Naive thymus-derived CD8-positive, alpha-beta T cell (primary cell): Measurements from ENCODE around the gene PLEKHA8. TPM values are rescaled to one million over a fixed set of nuclear protein-coding genes. Genes with fewer than 3 reads are reported as not detected.
A peak's percentile ranks its signal among the peaks of the same experiment; 100 is the strongest.

Experiments used
- ATAC-seq, 2 donors: fragments of 150-1000 bp; cut with Tn5 transposase in 1 of 2; sonication (Bioruptor Pico), chemical (Tn5 transposase) in 1 of 2; 1 replicate in 1 of 2; 2 replicates in 1 of 2; pipeline ENCODE4 v1.10.0; 2021; ENCODE audit warnings: mild to moderate bottlenecking in 2 of 2, moderate library complexity in 2 of 2
- POLR2A ChIA-PET: fragments of 350-600 bp; sonication (Branson Sonifier 250); formaldehyde crosslinking; loops from one replicate; lab custom pipeline; 2021; ENCODE audit warnings: antibody characterized with exemption; lab: Charles Lee
- DNase-seq, 10 donors: peaks; one replicate each; pipeline versions ENCODE4 v3.0.0 to v3.0.0-alpha.2; 2020 to 2022
- H3K27ac Mint-ChIP-seq, 10 donors: one replicate each; pipeline ENCODE4 v1.8.0; 2020 to 2022; ENCODE audit warnings: mild to moderate bottlenecking in 10 of 10, mixed read lengths in 10 of 10, moderate library complexity in 4 of 10, inconsistent platforms in 1 of 10
- H3K27me3 Mint-ChIP-seq, 5 donors: one replicate each; pipeline ENCODE4 v1.8.0; 2021 to 2022; ENCODE audit warnings: mixed read lengths in 5 of 5
- H3K36me3 Mint-ChIP-seq, 3 donors: one replicate each; pipeline ENCODE4 v1.8.0; 2020 to 2022; ENCODE audit warnings: mixed read lengths in 3 of 3, mild to moderate bottlenecking in 2 of 3, inconsistent platforms in 1 of 3
- H3K4me1 Mint-ChIP-seq, 4 donors: one replicate each; pipeline ENCODE4 v1.8.0; 2021 to 2022; ENCODE audit warnings: mixed read lengths in 4 of 4
- H3K4me3 Mint-ChIP-seq, 10 donors: one replicate each; pipeline ENCODE4 v1.8.0; 2020 to 2022; ENCODE audit warnings: mild to moderate bottlenecking in 10 of 10, mixed read lengths in 10 of 10, moderate library complexity in 6 of 10, inconsistent platforms in 1 of 10
- H3K9me3 Mint-ChIP-seq, 9 donors: one replicate each; pipeline ENCODE4 v1.8.0; 2020 to 2022; ENCODE audit warnings: mixed read lengths in 9 of 9, mild to moderate bottlenecking in 3 of 9, inconsistent platforms in 1 of 9, moderate library complexity in 1 of 9
- polyA plus RNA-seq, 3 donors: library from polyadenylated mRNA; unstranded; fragments of 300-500 nt; fragmentation: Illumina TruSeq; gene quantifications; one replicate each; pipeline ENCODE4 v1.2.3, GENCODE V29; 2021
- total RNA-seq, 8 experiments: library from RNA in 2 of 8; stranded (reverse) in 2 of 8; gene quantifications; one replicate each; pipeline ENCODE4 v1.2.3 and lab custom pipeline; 2021 to 2026

The PLEKHA8 gene
- total and polyA plus RNA-seq, 5 experiments from 2014 or later = 2.7 to 11.9 (median 4.9) TPM

DNA sequence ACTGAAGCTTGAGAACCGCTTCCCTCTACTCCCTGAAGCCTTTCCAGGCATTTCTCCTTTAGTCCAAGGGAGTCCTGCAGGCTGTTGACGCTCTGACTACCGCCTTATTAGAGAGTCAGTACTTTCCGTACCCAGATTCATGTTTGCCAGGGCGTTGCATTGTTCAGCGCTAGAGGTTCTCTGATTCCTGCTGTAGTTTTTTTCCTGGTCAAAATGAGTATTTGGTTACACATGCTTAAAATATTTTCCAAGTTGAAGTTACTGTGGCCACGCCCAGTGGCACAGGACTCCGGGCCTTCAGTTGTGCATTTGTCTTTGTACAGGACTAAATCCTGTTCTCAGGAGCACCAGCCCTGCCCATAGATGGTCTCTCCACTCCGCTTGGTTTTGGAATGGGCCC is 114.5 kb downstream of the PLEKHA8 start:
- ATAC-seq (no peak), DNase-seq (no peak)
- Mint-ChIP-seq H3K36me3 (no peaks in the 10 kb centered on the region), H3K4me1 (peaks cover 0 to 7% (median under 1%) of the 10 kb centered on the region in 4 donors), H3K27me3 (no peaks in the 10 kb centered on the region), H3K4me3 (no peak overlapping the region), H3K9me3 (no peaks in the 10 kb centered on the region), H3K27ac (no peak overlapping the region)
- POLR2A ChIA-PET = no interaction called here

DNA sequence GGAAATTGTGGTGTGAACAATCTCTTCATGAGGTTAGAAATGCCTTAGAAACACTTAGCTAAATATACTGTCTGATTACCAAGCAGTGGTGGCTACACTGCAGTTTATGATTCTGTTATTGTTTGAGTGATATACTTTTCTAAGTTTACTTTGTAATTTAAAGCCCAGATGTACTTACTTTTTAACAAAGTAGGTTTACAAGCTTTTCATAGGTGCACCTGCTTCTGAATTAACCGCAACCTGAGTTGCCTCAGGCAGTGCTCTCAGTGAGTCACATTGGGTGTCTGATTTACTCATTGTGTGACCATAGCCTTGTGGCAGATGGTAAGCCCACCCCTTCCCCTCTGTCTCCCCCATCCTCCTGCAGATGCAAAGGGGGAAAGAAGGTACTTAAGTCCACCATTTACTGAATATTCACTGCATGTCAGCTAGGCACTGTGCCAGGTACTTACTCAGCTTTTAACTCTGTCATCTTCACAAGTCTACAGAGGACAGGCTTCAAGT is 115.6 kb downstream of the PLEKHA8 start:
- peak overlapping the region in 2 of 10 donors; percentile 9 to 12 for H3K27ac Mint-ChIP-seq
- no peak for ATAC-seq

GRCh38 chr7:30144657-30145306 is 116.6 kb downstream of the PLEKHA8 start:
- Mint-ChIP-seq H3K27me3 (no peaks in the 10 kb centered on the region), H3K4me3 (no peak overlapping the region), H3K36me3 (no peaks in the 10 kb centered on the region), H3K9me3 (no peaks in the 10 kb centered on the region), H3K4me1 (peaks cover 0 to 7% (median 3%) of the 10 kb centered on the region in 4 donors), H3K27ac (no peak overlapping the region)
- DNase-seq (no peak), ATAC-seq (no peak)
- POLR2A ChIA-PET = no interaction called here

More for the DNA sequence above, 115.6 kb downstream of the PLEKHA8 start:
- DNase-seq = no peak
- POLR2A ChIA-PET = no interaction called here
- H3K4me1 Mint-ChIP-seq = peaks cover 0 to 7% (median under 1%) of the 10 kb centered on the region in 4 donors
- no peaks in the 10 kb centered on the region for H3K9me3 Mint-ChIP-seq
- H3K36me3 Mint-ChIP-seq = no peaks in the 10 kb centered on the region
- no peak overlapping the region for H3K4me3 Mint-ChIP-seq
- no peaks in the 10 kb centered on the region for H3K27me3 Mint-ChIP-seq

GRCh38 chr7:30145426-30145970 is 117.3 kb downstream of the PLEKHA8 start:
- peaks cover 0 to 7% (median 3%) of the 10 kb centered on the region in 4 donors for H3K4me1 Mint-ChIP-seq
- POLR2A ChIA-PET = no interaction called here
- no peaks in the 10 kb centered on the region for H3K36me3 Mint-ChIP-seq
- H3K4me3 Mint-ChIP-seq = no peak overlapping the region
- ATAC-seq = no peak
- H3K27ac Mint-ChIP-seq = no peak overlapping the region
- DNase-seq = no peak
- no peaks in the 10 kb centered on the region for H3K9me3 Mint-ChIP-seq
- no peaks in the 10 kb centered on the region for H3K27me3 Mint-ChIP-seq

DNA sequence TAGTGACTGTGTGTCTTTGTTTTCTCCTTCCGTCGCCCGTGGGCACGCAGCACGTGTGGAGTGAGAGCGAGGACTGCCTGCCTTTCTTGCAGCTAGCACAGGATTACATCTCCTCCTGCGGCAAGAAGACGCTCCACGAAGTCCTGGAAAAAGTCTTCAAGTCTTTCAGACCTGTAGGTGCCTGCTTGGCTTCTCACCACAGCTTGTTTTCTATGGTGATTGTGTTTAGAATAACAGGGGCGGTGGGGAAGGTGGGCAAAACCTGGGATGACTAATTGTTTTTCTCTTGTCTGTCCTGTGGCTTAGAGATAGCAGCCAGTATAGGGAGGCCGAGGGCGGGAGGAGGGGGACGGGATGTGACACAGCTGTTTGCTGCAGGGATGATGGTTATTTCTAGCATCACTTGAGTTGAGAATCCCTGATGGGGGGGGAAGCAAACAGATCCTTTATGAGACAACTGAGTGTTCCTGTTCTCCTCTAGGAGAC is 118.0 kb downstream of the PLEKHA8 start:
- no peak for ATAC-seq
- POLR2A ChIA-PET = no interaction called here

GRCh38 chr7:30147223-30147622 is 119.0 kb downstream of the PLEKHA8 start:
- ATAC-seq (no peak), DNase-seq (no peak)
- POLR2A ChIA-PET = no interaction called here
- Mint-ChIP-seq H3K4me3 (no peak overlapping the region), H3K27ac (no peak overlapping the region), H3K36me3 (no peaks in the 10 kb centered on the region), H3K9me3 (no peaks in the 10 kb centered on the region), H3K4me1 (peaks cover 0 to 7% (median 3%) of the 10 kb centered on the region in 4 donors), H3K27me3 (no peaks in the 10 kb centered on the region)

More for the DNA sequence above, 118.0 kb downstream of the PLEKHA8 start:
- Mint-ChIP-seq H3K27ac (no peak overlapping the region), H3K27me3 (no peaks in the 10 kb centered on the region), H3K4me1 (peaks cover 0 to 7% (median 3%) of the 10 kb centered on the region in 4 donors), H3K36me3 (no peaks in the 10 kb centered on the region), H3K4me3 (no peak overlapping the region), H3K9me3 (no peaks in the 10 kb centered on the region)
- DNase-seq = no peak

- POLR2A ChIA-PET = no interaction called here
Observed at GRCh38 chr7:30147785-30148184, 119.6 kb downstream of the PLEKHA8 start.

GRCh38 chr7:30148426-30148825 is 120.2 kb downstream of the PLEKHA8 start:
- Mint-ChIP-seq H3K27me3 (no peaks in the 10 kb centered on the region), H3K36me3 (no peaks in the 10 kb centered on the region), H3K9me3 (no peaks in the 10 kb centered on the region), H3K27ac (no peak overlapping the region), H3K4me3 (peak overlapping the region in 3 of 10 donors; percentile 65 to 84 (median 74)), H3K4me1 (peaks cover 0 to 7% (median 3%) of the 10 kb centered on the region in 4 donors)
- ATAC-seq (no peak), DNase-seq (no peak)
- POLR2A ChIA-PET = interaction anchor here (0.9 to 1.9 kb wide), 4 partner anchors 11 to 330 kb away, joined by 3 to 12 read pairs (median 4); partner anchors contain the start of genes MTURN, NOD1 and PLEKHA8

More at GRCh38 chr7:30147785-30148184, 119.6 kb downstream of the PLEKHA8 start:
- Mint-ChIP-seq H3K27ac (no peak overlapping the region), H3K4me3 (no peak overlapping the region), H3K36me3 (no peaks in the 10 kb centered on the region), H3K4me1 (peaks cover 0 to 7% (median 3%) of the 10 kb centered on the region in 4 donors), H3K27me3 (no peaks in the 10 kb centered on the region), H3K9me3 (no peaks in the 10 kb centered on the region)
- ATAC-seq = no peak
- no peak for DNase-seq

DNA sequence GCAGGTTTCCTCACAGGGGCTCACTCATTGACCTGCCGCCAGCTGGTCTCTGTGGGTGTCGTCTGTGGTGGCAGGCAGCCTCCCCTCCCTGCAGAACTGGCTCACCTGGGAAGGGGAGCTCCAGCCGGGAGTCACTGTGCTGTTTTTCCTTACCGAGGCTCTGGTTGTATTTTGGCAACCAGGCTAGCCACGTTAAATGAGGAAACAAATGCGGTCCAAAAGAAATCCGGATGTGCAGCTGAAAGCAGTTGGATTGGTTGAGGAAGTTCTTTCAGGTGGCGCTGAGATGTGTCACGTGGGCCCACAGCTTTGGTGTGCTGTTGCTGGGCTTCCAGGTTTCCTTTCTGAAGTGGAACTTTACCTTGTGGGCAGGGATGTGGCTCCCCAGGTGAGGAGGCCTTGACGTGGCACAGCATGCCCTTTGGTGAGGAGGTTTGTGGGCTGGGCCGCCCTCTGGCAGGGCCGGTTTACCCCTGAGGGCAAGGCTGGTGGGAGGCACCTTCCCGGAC is 120.8 kb downstream of the PLEKHA8 start:
- ATAC-seq (peak; percentile 90 to 92), DNase-seq (peak; percentile 19 to 83 (median 51))
- no peaks in the 10 kb centered on the region for H3K36me3 Mint-ChIP-seq
- H3K9me3 Mint-ChIP-seq = no peaks in the 10 kb centered on the region
- H3K4me3 Mint-ChIP-seq = peak overlapping the region in 3 of 10 donors; percentile 65 to 84 (median 74)
- H3K27ac Mint-ChIP-seq = peak overlapping the region in 2 of 10 donors; percentile 84 to 90
- H3K4me1 Mint-ChIP-seq = peaks cover 0 to 6% (median 2%) of the 10 kb centered on the region in 4 donors
- H3K27me3 Mint-ChIP-seq = no peaks in the 10 kb centered on the region
- POLR2A ChIA-PET = interaction anchor here (0.9 to 1.9 kb wide), 4 partner anchors 10 to 329 kb away, joined by 3 to 12 read pairs (median 4); partner anchors contain the start of genes MTURN, NOD1 and PLEKHA8

DNA sequence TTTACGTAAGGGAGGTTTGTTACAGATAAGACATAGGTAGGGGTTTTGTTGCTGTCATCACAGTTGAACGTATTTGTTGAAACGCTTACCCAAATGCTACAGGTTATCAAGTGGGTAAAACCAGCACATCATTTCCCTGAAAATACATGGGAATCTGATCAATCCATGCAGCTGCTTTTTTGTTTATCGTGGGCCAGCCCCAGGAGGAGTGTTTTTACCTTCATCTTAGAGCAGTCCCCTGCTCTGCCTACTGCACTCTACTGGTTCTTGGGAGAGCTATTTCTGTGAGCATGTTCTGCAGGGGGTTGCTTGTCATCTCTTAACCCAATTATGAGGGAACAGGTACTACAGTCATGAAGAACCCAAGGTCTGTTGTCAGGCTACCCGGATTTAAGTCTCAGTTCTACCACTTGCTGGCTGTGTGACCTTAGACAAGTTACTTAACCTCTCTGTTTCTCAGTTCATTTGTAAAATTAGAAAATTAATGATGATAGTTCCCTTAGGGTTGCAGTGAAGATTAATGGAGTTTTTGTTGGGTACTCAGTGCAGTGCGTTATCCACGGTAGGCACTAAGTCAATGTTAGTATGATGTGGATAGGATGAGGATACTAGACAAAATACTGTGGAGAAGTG is 121.5 kb downstream of the PLEKHA8 start:
- Mint-ChIP-seq H3K9me3 (no peaks in the 10 kb centered on the region), H3K27me3 (no peaks in the 10 kb centered on the region), H3K36me3 (no peaks in the 10 kb centered on the region), H3K4me1 (peaks cover 0 to 6% (median 0%) of the 10 kb centered on the region in 4 donors), H3K4me3 (peak overlapping the region in 2 of 10 donors; percentile 74 to 84), H3K27ac (peak overlapping the region in 3 of 10 donors; percentile 3 to 84 (median 47))
- DNase-seq = no peak
- POLR2A ChIA-PET = interaction anchor here (1.9 kb wide), 1 partner anchor 15 kb away, joined by 12 read pairs; the partner anchor contains the start of gene MTURN
- peak in 1 of 2 donors; percentile 9 for ATAC-seq

DNA sequence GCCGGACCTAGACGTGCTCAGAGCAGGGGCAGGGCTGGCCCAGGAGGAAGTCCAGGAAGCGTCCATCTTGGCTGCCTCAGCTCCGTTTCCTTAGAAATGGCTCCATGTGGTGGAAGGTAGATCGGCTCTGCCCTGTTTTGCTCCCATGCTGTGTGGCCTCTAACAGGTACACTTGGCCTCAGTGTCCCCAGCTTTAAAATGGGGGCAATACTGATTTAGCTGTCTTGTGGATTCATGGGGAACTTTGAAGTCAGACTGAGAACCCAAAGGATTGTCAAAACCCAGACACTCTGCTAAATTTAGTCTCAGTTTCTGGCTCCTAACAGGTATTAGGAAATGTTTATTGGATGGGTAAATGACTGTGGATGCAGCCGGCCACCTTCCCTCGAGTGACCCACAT is 122.5 kb downstream of the PLEKHA8 start:
- Mint-ChIP-seq H3K27me3 (no peaks in the 10 kb centered on the region), H3K4me1 (peaks cover 4 to 10% (median 5%) of the 10 kb centered on the region in 4 donors), H3K36me3 (no peaks in the 10 kb centered on the region), H3K4me3 (no peak overlapping the region), H3K27ac (no peak overlapping the region), H3K9me3 (no peaks in the 10 kb centered on the region)
- POLR2A ChIA-PET = interaction anchor here (0.6 kb wide), 1 partner anchor 9 kb away, joined by 3 read pairs; no protein-coding TSS in a partner anchor
- ATAC-seq (no peak), DNase-seq (no peak)

DNA sequence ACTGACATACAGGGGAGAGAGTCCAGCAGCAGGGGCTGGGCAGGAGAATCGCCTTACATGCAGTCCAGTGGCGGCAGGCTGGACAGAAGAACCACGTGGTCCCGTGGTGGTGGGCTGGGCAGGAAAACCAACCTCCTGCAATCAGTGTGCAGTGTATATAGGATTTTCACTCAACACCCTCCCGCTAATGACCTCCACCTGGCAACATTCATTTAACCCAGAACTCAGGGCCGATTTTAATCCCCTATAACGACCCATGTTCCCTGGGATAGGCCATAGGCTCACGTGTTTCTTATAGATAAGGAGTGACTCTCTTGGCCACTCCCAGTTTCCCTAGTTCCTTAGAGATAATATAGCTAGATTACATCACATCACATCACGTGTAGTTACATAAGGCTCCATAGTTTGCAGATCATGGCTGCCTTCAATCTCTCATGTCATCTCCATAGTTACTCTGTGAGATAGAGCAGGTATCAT is 125.9 kb downstream of the PLEKHA8 start:
- Mint-ChIP-seq H3K4me1 (peaks cover 16 to 32% (median 26%) of the 10 kb centered on the region in 4 donors), H3K27me3 (no peaks in the 10 kb centered on the region), H3K9me3 (no peaks in the 10 kb centered on the region), H3K36me3 (no peaks in the 10 kb centered on the region), H3K4me3 (no peak overlapping the region), H3K27ac (peak overlapping the region in 1 of 10 donors; percentile 15)
- POLR2A ChIA-PET = no interaction called here
- DNase-seq = no peak
- no peak for ATAC-seq
